Nephron (organoid): ENCODE measurements around the gene JMJD8.

ENCODE experiments used
- H3K27ac Mint-ChIP-seq, 3 experiments: 2 replicates each; pipeline ENCODE4 v1.8.0; 2020; ENCODE audit warnings: mixed read lengths in 3 of 3, mild to moderate bottlenecking in 2 of 3, moderate library complexity in 1 of 3
- H3K27me3 Mint-ChIP-seq: 2 replicates; pipeline ENCODE4 v1.8.0; 2021; ENCODE audit warnings: low read depth, mild to moderate bottlenecking, moderate library complexity, mixed read lengths
- H3K36me3 Mint-ChIP-seq: 2 replicates; pipeline ENCODE4 v1.8.0; 2020; ENCODE audit warnings: low read depth, mixed read lengths
- H3K4me1 Mint-ChIP-seq: 2 replicates; pipeline ENCODE4 v1.8.0; 2020; ENCODE audit warnings: mixed read lengths
- H3K4me3 Mint-ChIP-seq, 3 experiments: 2 replicates each; pipeline ENCODE4 v1.8.0; 2020; ENCODE audit warnings: mild to moderate bottlenecking in 3 of 3, mixed read lengths in 3 of 3, moderate library complexity in 2 of 3
- H3K9me3 Mint-ChIP-seq: 2 replicates; pipeline ENCODE4 v1.8.0; 2020; ENCODE audit warnings: mixed read lengths
- CTCF ChIP-seq, 3 experiments: fragments of 200-600 bp; sonication (generic); IDR thresholded peaks; one replicate each; pipeline ENCODE4 v1.5.0; 2021; ENCODE audit warnings: antibody characterized with exemption in 3 of 3; ENCODE audit not compliant: unreplicated experiment in 3 of 3

The JMJD8 gene

GRCh38 chr16:662597-662996 lies 21.5 kb downstream of the JMJD8 start:
- Mint-ChIP-seq H3K4me3 (no peak overlapping the region), H3K36me3 (no peaks in the 10 kb centered on the region), H3K9me3 (no peaks in the 10 kb centered on the region), H3K27ac (no peak overlapping the region), H3K4me1 (no peaks in the 10 kb centered on the region), H3K27me3 (no peaks in the 10 kb centered on the region)
- no peak for TF ChIP-seq CTCF (IDR thresholded peaks at IDR 0.05; ENCODE audit: unreplicated experiment in 3 of 3)

GRCh38 chr16:662095-662494 lies 22.0 kb downstream of the JMJD8 start:
- no peak for TF ChIP-seq CTCF (IDR thresholded peaks at IDR 0.05; ENCODE audit: unreplicated experiment in 3 of 3)
- Mint-ChIP-seq H3K4me1 (no peaks in the 10 kb centered on the region), H3K27me3 (no peaks in the 10 kb centered on the region), H3K36me3 (no peaks in the 10 kb centered on the region), H3K4me3 (no peak overlapping the region), H3K27ac (no peak overlapping the region), H3K9me3 (no peaks in the 10 kb centered on the region)

- Mint-ChIP-seq H3K4me1 (no peaks in the 10 kb centered on the region), H3K27ac (no peak overlapping the region), H3K36me3 (no peaks in the 10 kb centered on the region), H3K9me3 (no peaks in the 10 kb centered on the region), H3K27me3 (no peaks in the 10 kb centered on the region), H3K4me3 (no peak overlapping the region)
- TF ChIP-seq CTCF (IDR thresholded peaks at IDR 0.05; ENCODE audit: unreplicated experiment in 3 of 3), result no peak
These were observed 22.8 kb downstream of the JMJD8 start for GRCh38 chr16:661184-661821.

- Mint-ChIP-seq H3K36me3 (no peaks in the 10 kb centered on the region), H3K4me1 (no peaks in the 10 kb centered on the region), H3K27ac (no peak overlapping the region), H3K4me3 (no peak overlapping the region), H3K9me3 (no peaks in the 10 kb centered on the region), H3K27me3 (no peaks in the 10 kb centered on the region)
- TF ChIP-seq CTCF (IDR thresholded peaks at IDR 0.05; ENCODE audit: unreplicated experiment in 3 of 3), result peak; percentile 57 to 66 (median 62)
These were observed 23.5 kb downstream of the JMJD8 start for GRCh38 chr16:660459-661183.

GRCh38 chr16:660132-660458 lies 24.0 kb downstream of the JMJD8 start:
- H3K27me3 Mint-ChIP-seq, result no peaks in the 10 kb centered on the region
- no peak for TF ChIP-seq CTCF (IDR thresholded peaks at IDR 0.05; ENCODE audit: unreplicated experiment in 3 of 3)
- no peak overlapping the region for H3K4me3 Mint-ChIP-seq
- no peaks in the 10 kb centered on the region for H3K36me3 Mint-ChIP-seq
- no peak overlapping the region for H3K27ac Mint-ChIP-seq
- no peaks in the 10 kb centered on the region for H3K9me3 Mint-ChIP-seq
- H3K4me1 Mint-ChIP-seq, result no peaks in the 10 kb centered on the region

GRCh38 chr16:659618-660017 lies 24.5 kb downstream of the JMJD8 start:
- Mint-ChIP-seq H3K4me1 (no peaks in the 10 kb centered on the region), H3K4me3 (no peak overlapping the region), H3K27me3 (no peaks in the 10 kb centered on the region), H3K9me3 (no peaks in the 10 kb centered on the region), H3K36me3 (no peaks in the 10 kb centered on the region), H3K27ac (no peak overlapping the region)
- no peak for TF ChIP-seq CTCF (IDR thresholded peaks at IDR 0.05; ENCODE audit: unreplicated experiment in 3 of 3)
